ENCODE measurements around the gene MLXIP. TPM values are rescaled to one million over a fixed set of nuclear protein-coding genes. Genes with fewer than 3 reads are reported as not detected.
A peak's percentile ranks its signal among the peaks of the same experiment; 100 is the strongest.

MLXIP gene
- total RNA-seq, 1 donor from 2014 or later: 63.3 TPM

GRCh38 chr12:122123051-122123760 is 44.6 kb downstream of the MLXIP start:
- DNase-seq (ENCODE audit: low spot score): peak; percentile 77
- no peak overlapping the region for H3K27ac Mint-ChIP-seq (ENCODE audit: unreplicated experiment)
- no peak overlapping the region for H3K4me3 Mint-ChIP-seq (ENCODE audit: unreplicated experiment)
- H3K4me1 Mint-ChIP-seq (ENCODE audit: unreplicated experiment): peaks cover 10% of the 10 kb centered on the region
- peaks cover 6% of the 10 kb centered on the region for H3K27me3 Mint-ChIP-seq (ENCODE audit: unreplicated experiment)
- H3K36me3 Mint-ChIP-seq (ENCODE audit: low read depth, unreplicated experiment): peaks cover 5% of the 10 kb centered on the region
- H3K9me3 Mint-ChIP-seq (ENCODE audit: unreplicated experiment): no peaks in the 10 kb centered on the region
- TF ChIP-seq CTCF (IDR thresholded peaks at IDR 0.05; ENCODE audit: unreplicated experiment): peak; percentile 88

DNA sequence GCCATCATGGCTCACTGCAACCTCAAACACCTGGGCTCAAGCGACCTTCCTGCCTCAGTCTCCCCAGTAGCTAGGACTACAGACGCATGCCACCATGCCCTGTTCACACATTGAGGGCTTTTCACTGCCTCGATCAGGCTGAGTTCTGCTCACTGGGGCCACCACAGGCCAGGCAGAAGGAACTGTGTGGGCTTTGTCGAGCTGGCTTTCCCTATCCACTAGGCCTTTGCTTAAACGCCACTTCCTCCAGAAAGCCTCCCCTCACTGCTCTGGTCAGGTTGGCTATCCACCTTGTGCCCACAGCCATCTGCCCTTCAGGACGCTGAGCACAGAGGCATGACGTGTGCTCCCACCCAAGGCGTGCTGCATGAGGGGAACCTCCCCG is 45.2 kb downstream of the MLXIP start:
- Mint-ChIP-seq H3K27me3 (ENCODE audit: unreplicated experiment) (peaks cover 6% of the 10 kb centered on the region), H3K4me3 (ENCODE audit: unreplicated experiment) (no peak overlapping the region)
- no peak for DNase-seq (ENCODE audit: low spot score)

GRCh38 chr12:122124370-122124769 is 45.8 kb downstream of the MLXIP start:
- no peak overlapping the region for H3K4me3 Mint-ChIP-seq (ENCODE audit: unreplicated experiment)
- no peak for DNase-seq (ENCODE audit: low spot score)
- H3K27ac Mint-ChIP-seq (ENCODE audit: unreplicated experiment): no peak overlapping the region
- H3K4me1 Mint-ChIP-seq (ENCODE audit: unreplicated experiment): peaks cover 10% of the 10 kb centered on the region
- peaks cover 9% of the 10 kb centered on the region for H3K36me3 Mint-ChIP-seq (ENCODE audit: low read depth, unreplicated experiment)
- TF ChIP-seq CTCF (IDR thresholded peaks at IDR 0.05; ENCODE audit: unreplicated experiment): no peak
- H3K27me3 Mint-ChIP-seq (ENCODE audit: unreplicated experiment): peaks cover 6% of the 10 kb centered on the region
- no peaks in the 10 kb centered on the region for H3K9me3 Mint-ChIP-seq (ENCODE audit: unreplicated experiment)

More for the DNA sequence above, 45.2 kb downstream of the MLXIP start:
- no peaks in the 10 kb centered on the region for H3K9me3 Mint-ChIP-seq (ENCODE audit: unreplicated experiment)
- H3K4me1 Mint-ChIP-seq (ENCODE audit: unreplicated experiment): peaks cover 10% of the 10 kb centered on the region
- no peak overlapping the region for H3K27ac Mint-ChIP-seq (ENCODE audit: unreplicated experiment)
- peaks cover 9% of the 10 kb centered on the region for H3K36me3 Mint-ChIP-seq (ENCODE audit: low read depth, unreplicated experiment)
- TF ChIP-seq CTCF (IDR thresholded peaks at IDR 0.05; ENCODE audit: unreplicated experiment): no peak

- Mint-ChIP-seq H3K27ac (ENCODE audit: unreplicated experiment) (no peak overlapping the region), H3K27me3 (ENCODE audit: unreplicated experiment) (peaks cover 6% of the 10 kb centered on the region)
Observed at GRCh38 chr12:122125452-122126341, 47.1 kb downstream of the MLXIP start.

More at GRCh38 chr12:122125452-122126341, 47.1 kb downstream of the MLXIP start:
- no peak for TF ChIP-seq CTCF (IDR thresholded peaks at IDR 0.05; ENCODE audit: unreplicated experiment)
- no peak for DNase-seq (ENCODE audit: low spot score)
- Mint-ChIP-seq H3K36me3 (ENCODE audit: low read depth, unreplicated experiment) (peaks cover 13% of the 10 kb centered on the region), H3K4me3 (ENCODE audit: unreplicated experiment) (no peak overlapping the region), H3K9me3 (ENCODE audit: unreplicated experiment) (no peaks in the 10 kb centered on the region), H3K4me1 (ENCODE audit: unreplicated experiment) (peaks cover 10% of the 10 kb centered on the region)
